Stimulated activated CD8-positive, alpha-beta memory T cell treated with anti-CD3 and anti-CD28 coated beads, Interleukin-15, amount 100 ng/mL, for 24 hours (primary cell): ENCODE results near the gene DPYD.

ENCODE experiments used
- DNase-seq: peaks from one replicate; pipeline ENCODE4 v3.0.0-alpha.2; 2020; ENCODE audit warnings: low read depth

Gene DPYD

DNA sequence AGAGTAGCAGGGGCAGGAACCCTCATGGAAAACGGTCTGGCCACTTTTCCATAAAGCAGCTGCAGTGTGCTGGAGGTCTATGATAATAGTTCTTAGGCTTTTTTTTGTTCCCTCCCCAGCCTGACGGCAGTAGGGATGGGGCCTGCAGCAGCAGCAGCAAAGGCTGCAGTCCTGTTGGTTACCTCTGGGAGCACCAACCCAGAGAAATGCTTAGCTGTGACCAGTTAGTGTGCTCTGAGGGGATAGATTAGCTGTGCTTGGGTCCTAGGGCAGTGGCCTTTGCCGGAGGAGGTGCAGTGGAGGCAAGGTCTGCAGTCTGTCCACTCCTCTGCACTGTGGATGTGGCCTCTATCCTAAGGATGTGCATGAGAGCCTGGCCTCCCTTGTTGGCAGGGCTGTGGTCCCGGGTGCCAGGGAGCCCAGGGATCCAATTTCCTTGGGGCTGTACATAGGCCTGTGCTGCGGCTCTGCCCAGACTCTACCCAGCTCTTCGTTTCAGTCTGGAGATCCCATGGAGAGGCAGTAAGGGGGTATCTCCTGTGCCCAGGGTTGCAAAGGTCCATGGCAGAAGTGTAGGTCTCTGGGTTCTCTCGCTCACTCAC, 876.6 kb downstream of the DPYD start:
- no peak for DNase-seq

DNA sequence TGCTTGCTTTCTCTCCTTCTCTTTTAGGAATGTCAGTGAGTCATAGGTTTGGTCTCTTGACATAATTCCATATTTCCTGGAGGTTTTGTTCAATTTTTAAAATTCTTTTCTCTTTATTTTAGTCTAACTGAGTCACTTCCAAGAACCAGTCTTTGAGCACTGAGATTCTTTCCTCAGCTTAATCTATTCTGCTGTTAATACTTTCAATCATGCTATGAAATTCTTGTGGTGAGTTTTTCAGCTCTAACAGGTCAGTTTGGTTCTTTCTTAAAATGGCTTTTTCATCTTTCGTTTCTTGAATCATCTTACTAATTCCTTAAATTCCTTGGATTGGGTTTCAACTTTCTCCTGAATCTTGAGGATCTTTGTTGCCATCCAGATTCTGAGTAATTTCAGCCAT, 878.3 kb downstream of the DPYD start:
- no peak for DNase-seq

GRCh38 chr1:97041026-97041425, 879.8 kb downstream of the DPYD start:
- no peak for DNase-seq

- DNase-seq: no peak
These were observed 882.4 kb downstream of the DPYD start for GRCh38 chr1:97038410-97038809.

- DNase-seq: no peak
These were observed 886.2 kb downstream of the DPYD start for GRCh38 chr1:97034651-97035050.

DNA sequence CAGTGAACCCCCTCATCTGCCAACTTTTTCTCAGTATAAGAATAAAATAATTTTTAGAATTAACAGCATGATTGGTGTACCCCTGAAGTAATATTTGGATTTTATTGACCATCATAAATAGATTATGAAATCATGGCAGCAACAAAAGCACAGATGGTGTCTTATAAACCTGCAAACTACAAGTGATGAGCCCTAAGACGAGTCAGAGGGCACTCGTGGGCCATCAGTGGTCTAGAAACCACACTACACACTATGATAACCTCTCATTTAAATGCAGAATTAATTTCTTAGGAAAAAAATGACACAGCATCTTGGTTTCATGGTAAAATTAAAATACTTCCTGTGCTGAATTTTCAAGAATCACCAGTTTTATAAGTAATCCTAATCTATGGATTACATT, 886.9 kb downstream of the DPYD start:
- no peak for DNase-seq
